GM12878 (cell line): ENCODE data around the gene P2RX1. TPM values are rescaled to one million over a fixed set of nuclear protein-coding genes. Genes with fewer than 3 reads are reported as not detected.
A peak's percentile ranks its signal among the peaks of the same experiment; 100 is the strongest.

Source experiments
- CHD1 ChIP-seq: IDR thresholded peaks from 2 replicates; pipeline ENCODE4 v1.6.1; 2012; ENCODE audit warnings: low read depth, low read length, improper control_type of control experiment
- ETV6 ChIP-seq, 2 experiments: fragments of 450-650 bp in 1 of 2; IDR thresholded peaks in 1 of 2; conservative IDR thresholded peaks in 1 of 2; 2 replicates each; pipeline ENCODE4 v1.6.1; 2014; ENCODE audit warnings: antibody characterized with exemption in 1 of 2, borderline replicate concordance in 1 of 2, low read depth in 1 of 2, mild to moderate bottlenecking in 1 of 2, moderate library complexity in 1 of 2
- GATAD2B ChIP-seq: fragments of 450-650 bp; conservative IDR thresholded peaks from 2 replicates; pipeline ENCODE4 v1.6.1; 2017; ENCODE audit warnings: low read depth, mild to moderate bottlenecking, moderate library complexity
- IKZF2 ChIP-seq, 2 experiments: fragments of 450-650 bp; IDR thresholded peaks; 2 replicates each; pipeline ENCODE4 v1.6.1; 2017; ENCODE audit warnings: mild to moderate bottlenecking in 2 of 2, moderate library complexity in 2 of 2
- NFYB ChIP-seq: IDR thresholded peaks from 2 replicates; pipeline ENCODE4 v1.6.1; 2011; ENCODE audit warnings: low read depth, mild to moderate bottlenecking, low read length, improper control_type of control experiment, moderate library complexity; ENCODE audit not compliant: insufficient read depth
- NR2F1 ChIP-seq: fragments of 450-650 bp; conservative IDR thresholded peaks from 2 replicates; pipeline ENCODE4 v1.6.1; 2017; ENCODE audit warnings: mild to moderate bottlenecking
- PAX5 ChIP-seq: IDR thresholded peaks from 2 replicates; pipeline ENCODE4 v1.6.1; 2011; ENCODE audit warnings: low read depth, low read length, borderline replicate concordance
- PAX8 ChIP-seq: fragments of 450-650 bp; IDR thresholded peaks from 2 replicates; pipeline ENCODE4 v1.6.1; 2017; ENCODE audit warnings: mild to moderate bottlenecking, moderate library complexity
- POLR2AphosphoS5 ChIP-seq: IDR thresholded peaks from 2 replicates; pipeline ENCODE4 v1.6.1; 2011; ENCODE audit warnings: mild to moderate bottlenecking, low read length, inconsistent platforms
- RAD21 ChIP-seq: IDR thresholded peaks from 2 replicates; pipeline ENCODE4 v1.6.1; 2011; ENCODE audit warnings: mild to moderate bottlenecking, low read depth, low read length, moderate library complexity; ENCODE audit not compliant: insufficient read depth
- RUNX3 ChIP-seq: IDR thresholded peaks from 2 replicates; pipeline ENCODE4 v1.6.1; 2012; ENCODE audit warnings: low read length, inconsistent platforms
- SMARCA5 ChIP-seq: fragments of 450-650 bp; IDR thresholded peaks from 2 replicates; pipeline ENCODE4 v1.6.1; 2017; ENCODE audit warnings: mild to moderate bottlenecking
- SRF ChIP-seq, 2 experiments: IDR thresholded peaks; 2 replicates each; pipeline ENCODE4 v1.6.1; 2011; ENCODE audit warnings: low read depth in 2 of 2, low read length in 2 of 2, mild to moderate bottlenecking in 1 of 2, moderate library complexity in 1 of 2
- ZNF384 ChIP-seq: IDR thresholded peaks from 2 replicates; pipeline ENCODE4 v1.6.1; 2012; ENCODE audit warnings: low read depth, mild to moderate bottlenecking, low read length, improper control_type of control experiment, borderline replicate concordance
- polyA plus RNA-seq, 11 experiments: library from polyadenylated mRNA; depleted of rRNA in 4 of 11; unstranded in 6 of 11; stranded (reverse) in 5 of 11; fragments of >200 nt; fragmentation: Nextera tagmentation in 4 of 11; fragmentation: Illumina TruSeq in 1 of 11; extraction: Ambion mirVana in 4 of 11; extraction: Trizol in 1 of 11; gene quantifications; 1 replicate in 1 of 11; 2 replicates in 10 of 11; pipeline versions ENCODE4 v1.2.1 to v1.2.3, GENCODE V29; 2011 to 2016; ENCODE audit warnings: inconsistent platforms in 2 of 11, missing spikeins in 2 of 11, low read depth in 1 of 11
- total RNA-seq, 4 experiments: library from RNA; depleted of rRNA in 3 of 4; stranded (reverse); fragments of >200 nt in 3 of 4; fragmentation: Illumina TruSeq in 1 of 4; extraction: Trizol in 1 of 4; gene quantifications; 2 replicates each; pipeline versions ENCODE4 v1.2.1 to v1.2.3, GENCODE V29; 2013 to 2021
- TF ChIP-seq, protein P1 (sequence below): fragments of 450-650 bp; IDR thresholded peaks from 2 replicates; pipeline ENCODE4 v1.6.1; 2016; ENCODE audit warnings: mild to moderate bottlenecking
- TF ChIP-seq, protein P2 (sequence below): fragments of 450-650 bp; IDR thresholded peaks from 2 replicates; pipeline ENCODE4 v1.6.1; 2014; ENCODE audit warnings: mild to moderate bottlenecking
- TF ChIP-seq, protein P3 (sequence below), 3 experiments: IDR thresholded peaks in 2 of 3; conservative IDR thresholded peaks in 1 of 3; 2 replicates each; pipeline ENCODE4 v1.5.1; 2011; ENCODE audit warnings: low read depth in 3 of 3, low read length in 3 of 3, mild to moderate bottlenecking in 3 of 3, control low read depth in 2 of 3, moderate library complexity in 2 of 3, inconsistent platforms in 1 of 3, mixed read lengths in 1 of 3; ENCODE audit not compliant: control insufficient read depth in 2 of 3, insufficient read depth in 1 of 3; ENCODE audit errors: extremely low read depth in 1 of 3
- TF ChIP-seq, protein P4 (sequence below): fragments of 450-650 bp; formaldehyde crosslinking; IDR thresholded peaks from 2 replicates; pipeline ENCODE4 v1.5.0; 2022; ENCODE audit warnings: mild to moderate bottlenecking, missing genetic modification characterization
- TF ChIP-seq, protein P5 (sequence below): fragments of 450-650 bp; IDR thresholded peaks from 2 replicates; pipeline ENCODE4 v1.6.1; 2017; ENCODE audit warnings: borderline replicate concordance

P2RX1 gene
- total and polyA plus RNA-seq, 10 of the 15 experiments (the other 5 are each of a cell fraction or from before 2014, with no cell fraction given): 0.12 to 6.2 (median 3.4) TPM

DNA sequence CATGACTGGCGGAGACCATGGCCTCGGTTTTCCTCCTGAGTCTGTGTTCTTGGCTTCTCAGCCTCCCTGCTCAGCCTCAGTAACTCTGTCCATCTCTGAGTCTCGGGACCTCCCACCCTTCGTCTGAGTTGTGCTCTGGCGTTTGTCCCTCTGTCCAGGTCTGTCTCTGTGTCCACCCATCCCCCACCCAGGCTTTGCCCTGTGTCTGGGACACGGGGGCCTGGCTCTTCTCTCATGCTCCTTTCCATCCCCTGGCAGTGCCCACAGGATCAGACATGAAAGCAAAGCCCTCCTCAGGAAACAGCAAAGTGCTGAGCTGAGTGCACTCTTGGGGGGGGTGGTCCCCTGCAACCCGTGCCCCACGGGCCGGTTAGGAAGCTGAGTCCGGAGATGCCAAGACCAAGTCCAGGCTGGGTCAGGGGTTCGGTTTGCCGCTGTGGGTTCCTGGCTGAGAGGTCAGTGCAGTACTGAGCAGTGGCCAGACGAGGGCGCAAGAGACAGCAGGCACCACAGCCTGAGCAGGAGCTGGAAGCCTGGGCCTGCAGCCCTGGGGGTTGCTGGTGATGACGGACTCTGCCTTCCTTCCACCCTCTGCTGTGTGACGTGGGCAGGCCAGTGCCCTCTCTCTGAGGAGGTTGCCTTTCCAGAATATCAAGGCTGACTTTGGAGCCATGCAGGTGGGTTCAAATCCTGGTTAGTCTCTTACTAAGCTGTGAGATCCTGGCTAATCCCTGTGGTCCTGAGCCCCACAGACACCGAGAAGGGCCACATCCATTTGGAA, 2.5 kb downstream of the P2RX1 start (continued):
- TF ChIP-seq, protein P1, sequence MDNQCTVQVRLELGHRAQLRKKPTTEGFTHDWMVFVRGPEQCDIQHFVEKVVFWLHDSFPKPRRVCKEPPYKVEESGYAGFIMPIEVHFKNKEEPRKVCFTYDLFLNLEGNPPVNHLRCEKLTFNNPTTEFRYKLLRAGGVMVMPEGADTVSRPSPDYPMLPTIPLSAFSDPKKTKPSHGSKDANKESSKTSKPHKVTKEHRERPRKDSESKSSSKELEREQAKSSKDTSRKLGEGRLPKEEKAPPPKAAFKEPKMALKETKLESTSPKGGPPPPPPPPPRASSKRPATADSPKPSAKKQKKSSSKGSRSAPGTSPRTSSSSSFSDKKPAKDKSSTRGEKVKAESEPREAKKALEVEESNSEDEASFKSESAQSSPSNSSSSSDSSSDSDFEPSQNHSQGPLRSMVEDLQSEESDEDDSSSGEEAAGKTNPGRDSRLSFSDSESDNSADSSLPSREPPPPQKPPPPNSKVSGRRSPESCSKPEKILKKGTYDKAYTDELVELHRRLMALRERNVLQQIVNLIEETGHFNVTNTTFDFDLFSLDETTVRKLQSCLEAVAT: peak; percentile 49; the same call in 1 of the 2 replicates
- TF ChIP-seq, protein P2, sequence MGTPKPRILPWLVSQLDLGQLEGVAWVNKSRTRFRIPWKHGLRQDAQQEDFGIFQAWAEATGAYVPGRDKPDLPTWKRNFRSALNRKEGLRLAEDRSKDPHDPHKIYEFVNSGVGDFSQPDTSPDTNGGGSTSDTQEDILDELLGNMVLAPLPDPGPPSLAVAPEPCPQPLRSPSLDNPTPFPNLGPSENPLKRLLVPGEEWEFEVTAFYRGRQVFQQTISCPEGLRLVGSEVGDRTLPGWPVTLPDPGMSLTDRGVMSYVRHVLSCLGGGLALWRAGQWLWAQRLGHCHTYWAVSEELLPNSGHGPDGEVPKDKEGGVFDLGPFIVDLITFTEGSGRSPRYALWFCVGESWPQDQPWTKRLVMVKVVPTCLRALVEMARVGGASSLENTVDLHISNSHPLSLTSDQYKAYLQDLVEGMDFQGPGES: no peak
- TF ChIP-seq, protein P3, sequence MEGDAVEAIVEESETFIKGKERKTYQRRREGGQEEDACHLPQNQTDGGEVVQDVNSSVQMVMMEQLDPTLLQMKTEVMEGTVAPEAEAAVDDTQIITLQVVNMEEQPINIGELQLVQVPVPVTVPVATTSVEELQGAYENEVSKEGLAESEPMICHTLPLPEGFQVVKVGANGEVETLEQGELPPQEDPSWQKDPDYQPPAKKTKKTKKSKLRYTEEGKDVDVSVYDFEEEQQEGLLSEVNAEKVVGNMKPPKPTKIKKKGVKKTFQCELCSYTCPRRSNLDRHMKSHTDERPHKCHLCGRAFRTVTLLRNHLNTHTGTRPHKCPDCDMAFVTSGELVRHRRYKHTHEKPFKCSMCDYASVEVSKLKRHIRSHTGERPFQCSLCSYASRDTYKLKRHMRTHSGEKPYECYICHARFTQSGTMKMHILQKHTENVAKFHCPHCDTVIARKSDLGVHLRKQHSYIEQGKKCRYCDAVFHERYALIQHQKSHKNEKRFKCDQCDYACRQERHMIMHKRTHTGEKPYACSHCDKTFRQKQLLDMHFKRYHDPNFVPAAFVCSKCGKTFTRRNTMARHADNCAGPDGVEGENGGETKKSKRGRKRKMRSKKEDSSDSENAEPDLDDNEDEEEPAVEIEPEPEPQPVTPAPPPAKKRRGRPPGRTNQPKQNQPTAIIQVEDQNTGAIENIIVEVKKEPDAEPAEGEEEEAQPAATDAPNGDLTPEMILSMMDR (IDR thresholded peaks at IDR 0.05 in 2 of 3, conservative IDR thresholded peaks at IDR 0.05 in 1 of 3; ENCODE audit: control insufficient read depth in 2 of 3, extremely low read depth in 1 of 3, insufficient read depth in 1 of 3, low read depth in 3 of 3, low read length in 3 of 3): peak; percentile 98 to 99 (median 99); a peak in 5 of 6 replicates
- TF ChIP-seq, protein P4, sequence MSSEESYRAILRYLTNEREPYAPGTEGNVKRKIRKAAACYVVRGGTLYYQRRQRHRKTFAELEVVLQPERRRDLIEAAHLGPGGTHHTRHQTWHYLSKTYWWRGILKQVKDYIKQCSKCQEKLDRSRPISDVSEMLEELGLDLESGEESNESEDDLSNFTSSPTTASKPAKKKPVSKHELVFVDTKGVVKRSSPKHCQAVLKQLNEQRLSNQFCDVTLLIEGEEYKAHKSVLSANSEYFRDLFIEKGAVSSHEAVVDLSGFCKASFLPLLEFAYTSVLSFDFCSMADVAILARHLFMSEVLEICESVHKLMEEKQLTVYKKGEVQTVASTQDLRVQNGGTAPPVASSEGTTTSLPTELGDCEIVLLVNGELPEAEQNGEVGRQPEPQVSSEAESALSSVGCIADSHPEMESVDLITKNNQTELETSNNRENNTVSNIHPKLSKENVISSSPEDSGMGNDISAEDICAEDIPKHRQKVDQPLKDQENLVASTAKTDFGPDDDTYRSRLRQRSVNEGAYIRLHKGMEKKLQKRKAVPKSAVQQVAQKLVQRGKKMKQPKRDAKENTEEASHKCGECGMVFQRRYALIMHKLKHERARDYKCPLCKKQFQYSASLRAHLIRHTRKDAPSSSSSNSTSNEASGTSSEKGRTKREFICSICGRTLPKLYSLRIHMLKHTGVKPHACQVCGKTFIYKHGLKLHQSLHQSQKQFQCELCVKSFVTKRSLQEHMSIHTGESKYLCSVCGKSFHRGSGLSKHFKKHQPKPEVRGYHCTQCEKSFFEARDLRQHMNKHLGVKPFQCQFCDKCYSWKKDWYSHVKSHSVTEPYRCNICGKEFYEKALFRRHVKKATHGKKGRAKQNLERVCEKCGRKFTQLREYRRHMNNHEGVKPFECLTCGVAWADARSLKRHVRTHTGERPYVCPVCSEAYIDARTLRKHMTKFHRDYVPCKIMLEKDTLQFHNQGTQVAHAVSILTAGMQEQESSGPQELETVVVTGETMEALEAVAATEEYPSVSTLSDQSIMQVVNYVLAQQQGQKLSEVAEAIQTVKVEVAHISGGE: no peak
- no peak for TF ChIP-seq NFYB
- peak; percentile 20 for TF ChIP-seq RUNX3
- peak; percentile 92; the same call in 1 of the 2 replicates for TF ChIP-seq SMARCA5
- 0 out of 2 replicates have a peak, but pooled peaks have one; percentile 43 for TF ChIP-seq GATAD2B
- TF ChIP-seq SRF (IDR thresholded peaks at IDR 0.05; ENCODE audit: low read depth in 2 of 2, low read length in 2 of 2): no peak
- peak; percentile 31 to 55; a peak in 2 of 4 replicates for TF ChIP-seq IKZF2 (IDR thresholded peaks at IDR 0.05)
- no peak for TF ChIP-seq CHD1
- no peak for TF ChIP-seq ZNF384
- TF ChIP-seq, protein P5, sequence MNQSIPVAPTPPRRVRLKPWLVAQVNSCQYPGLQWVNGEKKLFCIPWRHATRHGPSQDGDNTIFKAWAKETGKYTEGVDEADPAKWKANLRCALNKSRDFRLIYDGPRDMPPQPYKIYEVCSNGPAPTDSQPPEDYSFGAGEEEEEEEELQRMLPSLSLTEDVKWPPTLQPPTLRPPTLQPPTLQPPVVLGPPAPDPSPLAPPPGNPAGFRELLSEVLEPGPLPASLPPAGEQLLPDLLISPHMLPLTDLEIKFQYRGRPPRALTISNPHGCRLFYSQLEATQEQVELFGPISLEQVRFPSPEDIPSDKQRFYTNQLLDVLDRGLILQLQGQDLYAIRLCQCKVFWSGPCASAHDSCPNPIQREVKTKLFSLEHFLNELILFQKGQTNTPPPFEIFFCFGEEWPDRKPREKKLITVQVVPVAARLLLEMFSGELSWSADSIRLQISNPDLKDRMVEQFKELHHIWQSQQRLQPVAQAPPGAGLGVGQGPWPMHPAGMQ: no peak
- TF ChIP-seq POLR2AphosphoS5: no peak
- TF ChIP-seq NR2F1: peak; percentile 59
- TF ChIP-seq PAX8: no peak
- TF ChIP-seq PAX5: peak; percentile 24; the same call in 1 of the 2 replicates
- no peak for TF ChIP-seq ETV6 (conservative IDR thresholded peaks at IDR 0.05 in 1 of 2, IDR thresholded peaks at IDR 0.05 in 1 of 2; ENCODE audit: borderline replicate concordance in 1 of 2, low read depth in 1 of 2)
- TF ChIP-seq RAD21: peak; percentile 88
